ENCODE data around the gene CARD10.
"Not testable (repeated sequence)": the region's sequence is repeated elsewhere in the genome, so short reads cannot be mapped to it uniquely, and the experiment has no call there.

CARD10 gene

GRCh38 chr22:37472418-37473006 lies 46.7 kb downstream of the CARD10 start:
- no peaks in the 10 kb centered on the region for H3K9me3 ChIP-seq (ENCODE audit: control insufficient read depth, low read length)
- no peaks in the 10 kb centered on the region for H3K36me3 ChIP-seq (ENCODE audit: control insufficient read depth, insufficient read depth, low read length)
- H3K4me3 ChIP-seq (ENCODE audit: low read length) = no peak overlapping the region
- H3K27me3 ChIP-seq (ENCODE audit: control insufficient read depth, insufficient read depth, low read length) = peaks cover 7% of the 10 kb centered on the region
- no peaks in the 10 kb centered on the region for H3K4me1 ChIP-seq (ENCODE audit: control insufficient read depth, insufficient read depth, low read length)
- no peak overlapping the region for H3K9ac ChIP-seq (ENCODE audit: low read length)

DNA sequence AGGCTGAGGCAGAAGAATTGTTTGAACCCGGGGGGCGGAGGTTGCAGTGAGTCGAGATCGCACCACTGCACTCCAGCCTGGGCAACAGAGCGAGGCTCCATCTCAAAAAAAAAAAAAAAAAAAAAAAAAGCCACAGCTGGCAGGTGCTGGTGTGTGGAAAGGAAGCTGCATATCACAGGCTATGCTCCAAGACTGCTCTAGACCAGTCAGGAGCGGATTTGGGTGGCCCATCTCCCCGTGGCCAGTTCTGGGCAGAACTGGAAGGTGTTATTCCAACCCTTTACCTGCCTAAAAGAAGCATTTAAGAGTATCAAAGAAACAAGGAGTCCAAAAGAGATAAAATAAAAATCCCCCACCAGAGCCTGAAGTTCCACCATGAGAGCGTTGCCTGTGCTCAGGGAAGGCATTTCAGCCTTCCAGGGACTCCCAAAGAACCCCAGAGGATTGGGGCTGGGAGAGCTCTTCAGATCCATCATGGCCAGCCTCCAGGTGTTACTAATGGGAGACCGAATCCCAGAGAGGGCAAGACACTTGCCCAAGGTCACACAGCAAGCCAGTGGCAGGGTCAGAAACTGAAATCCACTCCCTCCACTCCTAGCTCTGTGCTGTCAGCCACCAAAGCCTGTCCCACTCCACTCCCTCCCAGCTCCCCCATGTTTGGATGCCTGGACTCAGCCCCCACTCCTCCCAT lies 47.3 kb downstream of the CARD10 start:
- Histone ChIP-seq H3K4me1 (ENCODE audit: control insufficient read depth, insufficient read depth, low read length) (no peaks in the 10 kb centered on the region), H3K27me3 (ENCODE audit: control insufficient read depth, insufficient read depth, low read length) (peaks cover 11% of the 10 kb centered on the region), H3K9me3 (ENCODE audit: control insufficient read depth, low read length) (no peaks in the 10 kb centered on the region), H3K4me3 (ENCODE audit: low read length) (no peak overlapping the region), H3K36me3 (ENCODE audit: control insufficient read depth, insufficient read depth, low read length) (no peaks in the 10 kb centered on the region), H3K9ac (ENCODE audit: low read length) (no peak overlapping the region)

DNA sequence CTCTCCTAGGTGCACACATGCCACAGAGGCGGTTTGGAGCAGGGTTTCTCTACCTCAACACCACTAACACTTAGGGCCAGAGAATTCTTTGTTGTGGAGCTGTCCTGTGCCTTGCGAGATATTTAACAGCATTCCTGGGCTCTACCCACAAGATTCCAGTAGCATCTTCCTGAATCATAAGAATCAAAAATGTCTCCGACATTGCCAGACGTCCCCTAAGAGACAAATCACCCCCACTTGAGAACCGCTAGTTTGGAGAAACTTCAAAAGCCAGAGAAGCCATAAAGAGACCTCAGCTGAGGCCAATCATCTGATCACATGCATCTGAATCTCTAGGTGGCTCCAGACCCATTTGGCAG lies 49.1 kb downstream of the CARD10 start:
- Histone ChIP-seq H3K9me3 (ENCODE audit: control insufficient read depth, low read length) (no peaks in the 10 kb centered on the region), H3K9ac (ENCODE audit: low read length) (no peak overlapping the region), H3K4me3 (ENCODE audit: low read length) (no peak overlapping the region), H3K27me3 (ENCODE audit: control insufficient read depth, insufficient read depth, low read length) (peaks cover 11% of the 10 kb centered on the region), H3K36me3 (ENCODE audit: control insufficient read depth, insufficient read depth, low read length) (no peaks in the 10 kb centered on the region), H3K4me1 (ENCODE audit: control insufficient read depth, insufficient read depth, low read length) (no peaks in the 10 kb centered on the region)

GRCh38 chr22:37469416-37470086 lies 49.7 kb downstream of the CARD10 start:
- Histone ChIP-seq H3K9ac (ENCODE audit: low read length) (no peak overlapping the region), H3K4me1 (ENCODE audit: control insufficient read depth, insufficient read depth, low read length) (no peaks in the 10 kb centered on the region), H3K36me3 (ENCODE audit: control insufficient read depth, insufficient read depth, low read length) (no peaks in the 10 kb centered on the region), H3K4me3 (ENCODE audit: low read length) (no peak overlapping the region), H3K27me3 (ENCODE audit: control insufficient read depth, insufficient read depth, low read length) (peaks cover 11% of the 10 kb centered on the region), H3K9me3 (ENCODE audit: control insufficient read depth, low read length) (no peaks in the 10 kb centered on the region)

- H3K9ac ChIP-seq (ENCODE audit: low read length); H3K4me3 ChIP-seq (ENCODE audit: low read length); H3K9me3 ChIP-seq (ENCODE audit: control insufficient read depth, low read length); H3K4me1 ChIP-seq (ENCODE audit: control insufficient read depth, insufficient read depth, low read length); H3K36me3 ChIP-seq (ENCODE audit: control insufficient read depth, insufficient read depth, low read length): not testable (repeated sequence)
- H3K27me3 ChIP-seq (ENCODE audit: control insufficient read depth, insufficient read depth, low read length) = peaks cover 11% of the 10 kb centered on the region
These were observed 51.0 kb downstream of the CARD10 start for GRCh38 chr22:37468201-37468695.

- H3K4me1 ChIP-seq (ENCODE audit: control insufficient read depth, insufficient read depth, low read length) = no peaks in the 10 kb centered on the region
- no peak overlapping the region for H3K9ac ChIP-seq (ENCODE audit: low read length)
- H3K27me3 ChIP-seq (ENCODE audit: control insufficient read depth, insufficient read depth, low read length) = peaks cover 11% of the 10 kb centered on the region
These were observed 51.7 kb downstream of the CARD10 start for GRCh38 chr22:37467391-37467955.

DNA sequence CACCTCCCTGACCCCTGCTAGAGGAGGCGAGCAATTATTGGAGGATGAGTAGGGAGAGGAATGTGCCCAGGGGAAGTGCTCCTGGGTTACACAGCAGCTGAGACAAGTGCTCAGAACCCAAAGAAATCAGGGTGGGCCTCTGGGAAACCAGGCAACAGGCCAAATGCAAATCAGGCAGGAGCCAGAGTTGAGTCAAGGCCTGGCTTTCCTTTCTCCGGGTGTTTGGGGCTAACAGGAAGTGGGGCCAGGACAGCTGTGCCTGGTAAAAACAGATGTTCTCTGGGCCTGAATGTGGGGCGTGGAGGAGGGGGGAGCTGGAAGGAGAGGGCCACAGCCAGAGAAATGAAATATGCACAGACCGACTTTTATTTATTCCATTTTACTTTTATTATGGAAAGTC lies 55.0 kb downstream of the CARD10 start:
- H3K4me3 ChIP-seq (ENCODE audit: low read length) = no peak overlapping the region
- H3K27me3 ChIP-seq (ENCODE audit: control insufficient read depth, insufficient read depth, low read length) = peaks cover 16% of the 10 kb centered on the region
- no peaks in the 10 kb centered on the region for H3K4me1 ChIP-seq (ENCODE audit: control insufficient read depth, insufficient read depth, low read length)
- H3K36me3 ChIP-seq (ENCODE audit: control insufficient read depth, insufficient read depth, low read length) = no peaks in the 10 kb centered on the region
- no peak overlapping the region for H3K9ac ChIP-seq (ENCODE audit: low read length)
- no peaks in the 10 kb centered on the region for H3K9me3 ChIP-seq (ENCODE audit: control insufficient read depth, low read length)

More at GRCh38 chr22:37467391-37467955, 51.7 kb downstream of the CARD10 start:
- H3K4me3 ChIP-seq (ENCODE audit: low read length) = no peak overlapping the region
- H3K9me3 ChIP-seq (ENCODE audit: control insufficient read depth, low read length) = no peaks in the 10 kb centered on the region
- H3K36me3 ChIP-seq (ENCODE audit: control insufficient read depth, insufficient read depth, low read length) = no peaks in the 10 kb centered on the region

GRCh38 chr22:37462983-37463382 lies 56.2 kb downstream of the CARD10 start:
- Histone ChIP-seq H3K36me3 (ENCODE audit: control insufficient read depth, insufficient read depth, low read length) (no peaks in the 10 kb centered on the region), H3K27me3 (ENCODE audit: control insufficient read depth, insufficient read depth, low read length) (peaks cover 14% of the 10 kb centered on the region), H3K9ac (ENCODE audit: low read length) (no peak overlapping the region), H3K9me3 (ENCODE audit: control insufficient read depth, low read length) (no peaks in the 10 kb centered on the region), H3K4me1 (ENCODE audit: control insufficient read depth, insufficient read depth, low read length) (peaks cover 4% of the 10 kb centered on the region), H3K4me3 (ENCODE audit: low read length) (no peak overlapping the region)

GRCh38 chr22:37462436-37462835 lies 56.8 kb downstream of the CARD10 start:
- Histone ChIP-seq H3K9ac (ENCODE audit: low read length) (no peak overlapping the region), H3K27me3 (ENCODE audit: control insufficient read depth, insufficient read depth, low read length) (peaks cover 12% of the 10 kb centered on the region), H3K9me3 (ENCODE audit: control insufficient read depth, low read length) (no peaks in the 10 kb centered on the region), H3K4me3 (ENCODE audit: low read length) (no peak overlapping the region), H3K36me3 (ENCODE audit: control insufficient read depth, insufficient read depth, low read length) (no peaks in the 10 kb centered on the region), H3K4me1 (ENCODE audit: control insufficient read depth, insufficient read depth, low read length) (peaks cover 4% of the 10 kb centered on the region)

GRCh38 chr22:37461961-37462360 lies 57.3 kb downstream of the CARD10 start:
- no peak overlapping the region for H3K4me3 ChIP-seq (ENCODE audit: low read length)
- peaks cover 4% of the 10 kb centered on the region for H3K4me1 ChIP-seq (ENCODE audit: control insufficient read depth, insufficient read depth, low read length)
- H3K36me3 ChIP-seq (ENCODE audit: control insufficient read depth, insufficient read depth, low read length) = no peaks in the 10 kb centered on the region
- no peak overlapping the region for H3K9ac ChIP-seq (ENCODE audit: low read length)
- peaks cover 8% of the 10 kb centered on the region for H3K27me3 ChIP-seq (ENCODE audit: control insufficient read depth, insufficient read depth, low read length)
- H3K9me3 ChIP-seq (ENCODE audit: control insufficient read depth, low read length) = no peaks in the 10 kb centered on the region

GRCh38 chr22:37460684-37461083 lies 58.5 kb downstream of the CARD10 start:
- Histone ChIP-seq H3K9ac (ENCODE audit: low read length) (no peak overlapping the region), H3K4me1 (ENCODE audit: control insufficient read depth, insufficient read depth, low read length) (peaks cover 9% of the 10 kb centered on the region), H3K4me3 (ENCODE audit: low read length) (no peak overlapping the region), H3K9me3 (ENCODE audit: control insufficient read depth, low read length) (no peaks in the 10 kb centered on the region), H3K36me3 (ENCODE audit: control insufficient read depth, insufficient read depth, low read length) (no peaks in the 10 kb centered on the region), H3K27me3 (ENCODE audit: control insufficient read depth, insufficient read depth, low read length) (peaks cover 8% of the 10 kb centered on the region)

GRCh38 chr22:37459206-37459605 lies 60.0 kb downstream of the CARD10 start:
- Histone ChIP-seq H3K27me3 (ENCODE audit: control insufficient read depth, insufficient read depth, low read length) (peaks cover 8% of the 10 kb centered on the region), H3K9ac (ENCODE audit: low read length) (no peak overlapping the region), H3K4me1 (ENCODE audit: control insufficient read depth, insufficient read depth, low read length) (peaks cover 23% of the 10 kb centered on the region), H3K4me3 (ENCODE audit: low read length) (no peak overlapping the region), H3K9me3 (ENCODE audit: control insufficient read depth, low read length) (no peaks in the 10 kb centered on the region), H3K36me3 (ENCODE audit: control insufficient read depth, insufficient read depth, low read length) (no peaks in the 10 kb centered on the region)

Measured in mucosa of stomach (tissue), 1 donor.